ENCODE data around the gene PLXNA2. TPM values are rescaled to one million over a fixed set of nuclear protein-coding genes. Genes with fewer than 3 reads are reported as not detected.

The PLXNA2 gene
- total and polyA plus RNA-seq, 11 donors, result 9.2 to 28.2 (median 18.0) TPM

DNA sequence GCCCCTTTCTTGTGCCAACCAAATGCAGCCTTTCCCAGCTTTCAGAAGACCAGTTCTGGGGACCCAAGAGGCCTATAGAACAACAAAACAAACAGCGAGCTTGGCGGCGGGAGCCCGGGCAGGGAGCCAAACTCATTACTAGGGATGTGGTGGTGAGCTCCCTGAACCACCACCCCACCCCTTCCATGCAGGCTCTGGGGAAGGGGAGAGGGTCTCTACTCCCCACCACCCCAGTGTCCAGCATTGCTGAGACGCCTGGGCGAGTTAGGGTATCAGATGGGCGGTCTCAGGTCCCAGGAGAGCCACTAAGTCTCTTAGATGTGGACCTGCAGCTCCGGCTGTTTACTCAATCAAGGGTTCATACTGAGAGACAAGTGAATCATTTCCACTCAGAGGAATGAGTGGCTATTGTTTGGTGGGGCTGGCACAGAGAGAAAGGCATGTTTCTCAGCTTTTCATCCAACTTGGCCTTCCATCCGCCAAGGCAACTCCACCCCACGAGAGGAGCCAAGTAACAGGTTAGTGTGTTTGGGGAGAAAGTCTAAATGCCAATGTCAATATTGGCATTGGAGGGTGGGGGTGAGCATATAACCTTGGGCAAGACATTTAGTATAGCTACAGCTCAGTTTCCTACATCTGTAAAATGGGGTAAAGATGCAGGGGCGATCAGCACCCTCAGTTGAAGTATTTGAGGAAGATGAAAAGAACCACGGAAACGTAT, 40.9 kb downstream of the PLXNA2 start:
- Histone ChIP-seq H3K27me3 (no peaks in the 10 kb centered on the region), H3K36me3 (peaks cover 0 to 33% (median under 1%) of the 10 kb centered on the region in 9 donors), H3K4me1 (peaks cover 17 to 86% (median 71%) of the 10 kb centered on the region in 12 donors), H3K4me3 (peak overlapping the region in 1 of 12 donors; percentile 11), H3K27ac (peak overlapping the region; percentile 64 to 86 (median 76)), H3K9me3 (no peaks in the 10 kb centered on the region)
- TF ChIP-seq, protein P1, sequence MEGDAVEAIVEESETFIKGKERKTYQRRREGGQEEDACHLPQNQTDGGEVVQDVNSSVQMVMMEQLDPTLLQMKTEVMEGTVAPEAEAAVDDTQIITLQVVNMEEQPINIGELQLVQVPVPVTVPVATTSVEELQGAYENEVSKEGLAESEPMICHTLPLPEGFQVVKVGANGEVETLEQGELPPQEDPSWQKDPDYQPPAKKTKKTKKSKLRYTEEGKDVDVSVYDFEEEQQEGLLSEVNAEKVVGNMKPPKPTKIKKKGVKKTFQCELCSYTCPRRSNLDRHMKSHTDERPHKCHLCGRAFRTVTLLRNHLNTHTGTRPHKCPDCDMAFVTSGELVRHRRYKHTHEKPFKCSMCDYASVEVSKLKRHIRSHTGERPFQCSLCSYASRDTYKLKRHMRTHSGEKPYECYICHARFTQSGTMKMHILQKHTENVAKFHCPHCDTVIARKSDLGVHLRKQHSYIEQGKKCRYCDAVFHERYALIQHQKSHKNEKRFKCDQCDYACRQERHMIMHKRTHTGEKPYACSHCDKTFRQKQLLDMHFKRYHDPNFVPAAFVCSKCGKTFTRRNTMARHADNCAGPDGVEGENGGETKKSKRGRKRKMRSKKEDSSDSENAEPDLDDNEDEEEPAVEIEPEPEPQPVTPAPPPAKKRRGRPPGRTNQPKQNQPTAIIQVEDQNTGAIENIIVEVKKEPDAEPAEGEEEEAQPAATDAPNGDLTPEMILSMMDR (IDR thresholded peaks at IDR 0.05), result no peak
- no peak for TF ChIP-seq POLR2A (IDR thresholded peaks at IDR 0.05)
- ATAC-seq, result peak in 3 of 4 donors; percentile 21 to 48 (median 39)
- intact Hi-C loops (cut with DNase I), result loop anchor here in 7 of 10 donors (5.0 kb wide), 3 partner anchors 34 to 41 kb away; partner anchors contain the start of gene PLXNA2 (in 2 of the 7)
- DNase-seq, result peak; percentile 61 to 73 (median 64)
- 52 to 69% (median 61%) methylated on average over 13 of the region's 13 CpGs for WGBS, 4 donors

DNA sequence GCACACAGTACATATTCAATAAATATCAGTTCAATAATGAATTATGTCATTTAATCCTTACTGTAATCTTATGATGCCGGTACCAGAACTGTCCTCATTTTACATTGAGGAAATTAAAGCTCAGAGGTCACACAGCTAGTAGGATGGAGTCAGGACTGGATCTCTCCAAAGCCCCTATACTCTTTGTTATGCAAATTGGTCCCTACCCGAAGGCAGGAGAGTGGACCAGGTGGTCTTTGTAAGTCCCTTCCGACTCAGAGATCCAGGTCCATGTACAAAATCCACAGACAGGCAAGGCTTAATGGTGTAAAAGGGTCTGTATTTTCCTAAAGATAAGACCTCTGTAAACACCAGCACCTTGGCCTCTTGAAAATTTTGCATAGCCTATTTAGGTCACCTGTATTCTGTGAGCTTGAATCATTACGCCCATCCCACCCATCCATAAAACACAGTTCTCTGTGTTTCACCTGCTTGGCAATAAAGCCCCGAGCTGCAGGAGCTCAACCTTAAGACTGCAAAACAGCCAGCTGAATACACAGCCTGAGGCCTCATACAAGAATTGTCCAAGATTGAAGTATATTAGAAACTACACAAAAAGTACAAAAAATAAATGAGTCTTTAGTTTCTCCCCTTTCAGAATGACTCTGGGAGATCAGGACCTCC, 41.7 kb downstream of the PLXNA2 start:
- no peak for TF ChIP-seq POLR2A (IDR thresholded peaks at IDR 0.05)
- TF ChIP-seq, protein P1 (IDR thresholded peaks at IDR 0.05), result no peak
- DNase-seq (no peak), ATAC-seq (no peak)
- intact Hi-C loops (cut with DNase I), result loop anchor here in 7 of 10 donors (5.0 kb wide), 3 partner anchors 35 to 40 kb away; partner anchors contain the start of gene PLXNA2 (in 2 of the 7)
- Histone ChIP-seq H3K36me3 (peaks cover 0 to 34% (median 0%) of the 10 kb centered on the region in 9 donors), H3K4me1 (peaks cover 17 to 78% (median 63%) of the 10 kb centered on the region in 12 donors), H3K27ac (peak overlapping the region; percentile 64 to 86 (median 76)), H3K27me3 (no peaks in the 10 kb centered on the region), H3K9me3 (no peaks in the 10 kb centered on the region), H3K4me3 (no peak overlapping the region)
- 84 to 87% (median 85%) methylated on average over 5 of the region's 5 CpGs for WGBS, 4 donors

DNA sequence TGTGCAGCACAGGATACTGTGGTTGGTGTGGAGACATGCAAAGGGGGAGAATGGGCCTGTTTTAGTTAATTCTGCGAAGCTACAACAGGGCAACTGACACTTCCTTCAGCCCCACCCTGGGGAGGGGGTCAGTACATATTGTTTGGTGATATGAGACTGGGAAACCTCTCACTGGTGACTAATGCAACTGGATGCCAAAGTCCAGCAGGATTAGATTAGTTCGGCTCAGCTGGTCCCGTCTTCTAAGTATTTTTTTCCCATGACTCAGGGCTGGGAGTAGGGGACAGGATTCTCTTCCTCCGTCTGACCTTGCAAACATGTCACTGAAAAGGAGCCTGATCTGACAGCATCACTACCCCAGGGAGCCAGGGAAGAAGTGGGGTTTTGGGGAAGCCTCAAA, 43.0 kb downstream of the PLXNA2 start:
- H3K9me3 ChIP-seq, result no peaks in the 10 kb centered on the region
- peaks cover 0 to 38% (median 0%) of the 10 kb centered on the region in 9 donors for H3K36me3 ChIP-seq
- intact Hi-C loops (cut with DNase I), result loop anchor here in 7 of 10 donors (5.0 kb wide), 3 partner anchors 36 to 41 kb away; partner anchors contain the start of gene PLXNA2 (in 2 of the 7)
- DNase-seq (peak in 3 of 5 donors; percentile 54 to 80 (median 68)), ATAC-seq (peak; percentile 48 to 89 (median 78))
- no peak for TF ChIP-seq POLR2A (IDR thresholded peaks at IDR 0.05)
- TF ChIP-seq, protein P1 (IDR thresholded peaks at IDR 0.05), result no peak
- no peak overlapping the region for H3K4me3 ChIP-seq
- 8 to 24% (median 13%) methylated on average over 4 of the region's 4 CpGs for WGBS, 4 donors
- peaks cover 14 to 67% (median 54%) of the 10 kb centered on the region in 12 donors for H3K4me1 ChIP-seq
- H3K27ac ChIP-seq, result peak overlapping the region; percentile 2 to 85 (median 62)
- H3K27me3 ChIP-seq, result no peaks in the 10 kb centered on the region

DNA sequence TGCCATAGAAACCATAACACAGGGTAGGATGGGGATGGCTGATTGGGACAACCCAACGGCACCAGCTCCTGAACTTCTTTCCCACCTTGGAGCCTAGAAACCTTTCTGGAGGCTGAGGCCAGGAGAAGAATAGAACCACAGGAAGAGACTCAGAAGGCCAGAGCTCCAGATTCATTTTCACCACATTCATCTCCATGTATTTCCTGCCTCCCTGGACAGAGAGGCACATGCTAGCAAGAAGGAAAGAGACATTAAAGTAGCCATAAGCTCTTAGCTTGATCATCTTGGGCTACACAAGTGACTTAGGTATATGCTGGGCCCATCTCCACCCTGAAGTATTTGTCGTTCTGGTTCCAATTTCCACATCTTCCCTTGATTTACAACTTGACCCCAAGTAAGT, 44.1 kb downstream of the PLXNA2 start:
- Histone ChIP-seq H3K4me1 (peaks cover 12 to 57% (median 47%) of the 10 kb centered on the region in 12 donors), H3K9me3 (no peaks in the 10 kb centered on the region), H3K4me3 (no peak overlapping the region), H3K27me3 (no peaks in the 10 kb centered on the region), H3K27ac (peak overlapping the region in 2 of 12 donors; percentile 76 to 85), H3K36me3 (peaks cover 0 to 30% (median 0%) of the 10 kb centered on the region in 9 donors)
- WGBS, 4 donors, result 94 to 98% (median 96%) methylated on average over 2 of the region's 2 CpGs
- intact Hi-C loops (cut with DNase I), result loop anchor here in 7 of 10 donors (5.0 kb wide), 3 partner anchors 37 to 42 kb away; partner anchors contain the start of gene PLXNA2 (in 2 of the 7)
- TF ChIP-seq POLR2A (IDR thresholded peaks at IDR 0.05), result no peak
- TF ChIP-seq, protein P1 (IDR thresholded peaks at IDR 0.05), result no peak
- ATAC-seq, result no peak
- no peak for DNase-seq
